Skin epidermis (tissue), 12 donors: ENCODE data around the gene BTBD19.
"Not testable (repeated sequence)": the region's sequence is repeated elsewhere in the genome, so short reads cannot be mapped to it uniquely, and the experiment has no call there.

ENCODE experiments used
- H3K27ac ChIP-seq, 21 experiments: fragments of 200-600 bp; sonication (generic) in 11 of 21; one replicate each; pipeline ENCODE4 v1.5.0; 2020; ENCODE audit warnings: mild to moderate bottlenecking in 3 of 21, inconsistent platforms in 2 of 21, moderate library complexity in 2 of 21
- H3K4me3 ChIP-seq, 7 experiments: fragments of 200-600 bp; sonication (generic) in 2 of 7; one replicate each; pipeline ENCODE4 v1.5.0; 2020; ENCODE audit warnings: inconsistent platforms in 2 of 7, mild to moderate bottlenecking in 2 of 7, moderate library complexity in 1 of 7

BTBD19 gene, protein sequence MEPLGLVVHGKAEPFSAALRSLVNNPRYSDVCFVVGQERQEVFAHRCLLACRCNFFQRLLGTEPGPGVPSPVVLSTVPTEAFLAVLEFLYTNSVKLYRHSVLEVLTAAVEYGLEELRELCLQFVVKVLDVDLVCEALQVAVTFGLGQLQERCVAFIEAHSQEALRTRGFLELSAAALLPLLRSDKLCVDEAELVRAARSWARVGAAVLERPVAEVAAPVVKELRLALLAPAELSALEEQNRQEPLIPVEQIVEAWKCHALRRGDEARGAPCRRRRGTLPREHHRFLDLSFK

DNA sequence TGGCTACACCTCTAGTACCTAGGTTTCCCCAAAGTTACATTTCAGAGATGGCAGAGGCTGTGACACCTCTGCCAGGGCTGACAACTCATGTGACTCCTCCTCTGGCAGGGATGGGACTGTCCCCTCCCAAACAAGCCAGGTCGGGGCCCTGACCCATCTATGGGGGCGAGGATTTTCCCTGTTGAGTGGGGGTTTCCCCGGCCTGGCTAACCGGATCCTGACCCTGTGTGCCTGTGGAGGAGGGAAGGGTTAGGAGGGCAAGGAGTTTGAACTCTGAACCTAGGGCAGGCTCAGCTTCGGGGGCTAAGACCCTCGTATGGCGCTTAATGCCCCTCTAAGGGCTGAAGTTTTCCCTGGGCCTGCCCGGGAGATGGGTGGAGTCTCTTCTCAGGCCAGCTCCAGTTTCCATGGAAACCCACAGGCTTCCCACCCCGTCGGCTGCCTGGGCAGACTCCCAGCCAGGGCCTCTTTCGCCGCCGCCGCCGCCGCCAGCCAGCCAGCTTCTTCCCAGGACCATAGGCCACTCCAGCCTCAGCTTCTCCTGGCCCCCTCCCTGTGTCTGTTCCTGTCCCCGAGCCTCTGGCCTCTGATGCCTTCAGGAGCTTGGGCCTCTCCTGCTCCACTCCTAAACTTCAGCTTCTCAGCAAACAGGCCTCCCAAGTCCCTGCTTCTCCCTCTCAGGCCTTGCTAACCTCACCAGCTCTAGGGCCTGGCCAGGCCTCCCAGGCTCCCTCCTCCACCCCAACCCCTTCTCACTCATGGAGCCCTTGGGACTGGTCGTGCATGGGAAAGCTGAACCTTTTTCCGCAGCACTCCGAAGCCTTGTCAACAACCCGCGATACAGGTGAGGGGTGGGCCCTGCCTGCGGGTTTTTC, at the start of gene BTBD19:
Gene BTBD19 (plus strand): TSS at position 461 of the 875 bp plus-strand sequence. CDS start 298 bp downstream, at position 759.
- H3K27ac ChIP-seq: peak within 1 kb of the TSS; percentile 82 to 100 (median 97)
- H3K4me3 ChIP-seq: peak within 1 kb of the TSS in 6 of 7 experiments; percentile 0 to 15 (median 4)

- Histone ChIP-seq H3K4me3 (no peak overlapping the region), H3K27ac (no peak overlapping the region)
Observed at GRCh38 chr1:44759077-44759476, 49.2 kb upstream of the BTBD19 start.

DNA sequence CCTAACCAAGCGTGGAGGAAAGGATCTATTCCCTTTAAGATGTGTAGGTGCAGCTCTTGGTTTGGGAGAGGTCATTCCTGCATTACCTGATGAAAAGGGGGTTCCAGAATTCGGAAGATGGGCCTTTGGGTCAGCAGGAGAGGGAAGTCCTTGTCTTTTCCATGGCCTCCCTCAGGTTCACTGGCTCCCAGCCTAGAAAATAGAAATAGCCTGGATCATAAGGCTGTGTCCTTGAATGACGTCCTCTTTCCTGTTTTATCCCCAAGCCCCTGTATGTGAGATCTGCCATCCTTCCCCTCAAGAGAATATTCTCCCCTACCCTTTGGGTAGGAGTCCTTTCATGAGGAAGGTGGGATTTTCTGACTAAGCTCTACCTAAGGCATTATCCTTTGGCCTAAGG, 47.4 kb upstream of the BTBD19 start:
- Histone ChIP-seq H3K4me3 (no peak overlapping the region), H3K27ac (no peak overlapping the region)

DNA sequence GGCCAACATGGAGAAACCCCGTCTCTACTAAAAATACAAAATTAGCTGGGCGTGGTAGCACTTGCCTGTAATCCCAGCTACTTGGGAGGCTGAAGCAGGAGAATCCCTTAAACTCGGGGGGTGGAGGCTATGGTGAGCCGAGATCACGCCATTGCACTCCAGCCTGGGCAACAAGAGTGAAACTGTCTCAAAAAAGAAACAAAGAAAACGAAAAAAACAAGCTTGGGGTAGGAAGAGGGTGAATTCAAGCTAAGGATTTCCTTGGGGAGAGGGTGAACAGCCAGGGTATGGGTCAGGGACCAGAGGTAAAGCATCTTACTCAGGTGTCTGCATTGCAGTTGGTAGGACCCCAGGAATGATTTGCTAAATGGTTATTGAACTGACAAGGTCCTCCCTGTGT, 41.9 kb upstream of the BTBD19 start:
- not testable (repeated sequence) for H3K4me3 ChIP-seq, H3K27ac ChIP-seq

GRCh38 chr1:44775078-44775929, 33.0 kb upstream of the BTBD19 start, which contains the start of gene RPS8:
TSS of gene RPS8 (plus strand) at chr1:44775540. CDS start at chr1:44775597, 57 bp downstream.
- Histone ChIP-seq H3K4me3 (peak within 1 kb of the TSS; percentile 68 to 89 (median 81)), H3K27ac (peak within 1 kb of the TSS; percentile 87 to 98 (median 95))

DNA sequence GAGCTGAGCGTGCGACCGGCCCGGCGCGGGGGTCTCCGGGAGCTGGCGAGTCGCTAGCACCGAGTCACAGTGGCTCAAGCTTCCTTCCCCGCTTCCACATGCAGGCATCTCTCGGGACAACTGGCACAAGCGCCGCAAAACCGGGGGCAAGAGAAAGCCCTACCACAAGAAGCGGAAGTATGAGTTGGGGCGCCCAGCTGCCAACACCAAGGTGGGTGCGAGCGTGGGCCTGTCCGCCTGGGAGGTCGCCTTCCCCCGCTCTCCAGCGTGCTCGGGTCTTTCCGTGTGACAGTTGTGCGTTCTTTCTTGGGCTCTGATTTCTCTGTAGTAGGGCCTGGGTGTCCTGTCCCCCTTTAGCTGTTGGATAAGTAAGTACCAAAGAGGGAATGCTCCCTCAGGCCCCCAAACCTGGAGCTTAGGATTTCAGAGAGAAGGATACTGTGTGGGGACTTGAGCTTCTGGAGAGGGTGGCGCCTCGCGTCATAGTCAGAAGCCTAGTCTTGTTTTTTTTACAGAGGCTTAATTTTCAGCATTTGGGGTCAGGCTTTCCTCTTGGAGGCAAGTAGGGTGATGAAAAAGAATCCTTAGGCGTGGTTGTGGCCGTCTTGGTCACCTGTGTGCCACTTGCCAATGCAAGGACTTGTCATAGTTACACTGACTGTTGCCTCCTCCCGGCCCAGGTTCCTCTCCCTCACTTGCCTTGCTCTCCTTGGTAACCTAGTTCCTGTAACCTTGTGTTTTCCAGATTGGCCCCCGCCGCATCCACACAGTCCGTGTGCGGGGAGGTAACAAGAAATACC, 32.2 kb upstream of the BTBD19 start:
- Histone ChIP-seq H3K4me3 (peak overlapping the region; percentile 68 to 89 (median 81)), H3K27ac (peak overlapping the region; percentile 87 to 98 (median 95))

GRCh38 chr1:44776730-44777068, 31.6 kb upstream of the BTBD19 start:
- Histone ChIP-seq H3K4me3 (peak overlapping the region; percentile 68 to 89 (median 81)), H3K27ac (peak overlapping the region; percentile 87 to 98 (median 95))

DNA sequence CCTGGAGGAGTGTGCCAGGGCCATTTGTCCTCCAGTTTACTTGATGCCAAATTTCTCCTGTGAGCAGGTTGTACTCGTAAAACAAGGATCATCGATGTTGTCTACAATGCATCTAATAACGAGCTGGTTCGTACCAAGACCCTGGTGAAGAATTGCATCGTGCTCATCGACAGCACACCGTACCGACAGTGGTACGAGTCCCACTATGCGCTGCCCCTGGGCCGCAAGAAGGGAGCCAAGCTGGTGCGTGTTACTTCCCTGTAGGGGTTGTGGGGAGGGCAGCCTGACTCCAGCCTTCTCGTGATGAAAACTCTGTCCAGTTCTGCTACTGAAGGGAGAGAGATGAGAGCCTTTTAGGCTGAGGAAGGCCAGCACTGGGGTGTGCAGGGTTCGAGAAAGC, 30.8 kb upstream of the BTBD19 start:
- H3K4me3 ChIP-seq: peak overlapping the region in 3 of 7 experiments; percentile 8 to 87 (median 73)
- peak overlapping the region in 4 of 21 experiments; percentile 14 to 98 (median 94) for H3K27ac ChIP-seq

DNA sequence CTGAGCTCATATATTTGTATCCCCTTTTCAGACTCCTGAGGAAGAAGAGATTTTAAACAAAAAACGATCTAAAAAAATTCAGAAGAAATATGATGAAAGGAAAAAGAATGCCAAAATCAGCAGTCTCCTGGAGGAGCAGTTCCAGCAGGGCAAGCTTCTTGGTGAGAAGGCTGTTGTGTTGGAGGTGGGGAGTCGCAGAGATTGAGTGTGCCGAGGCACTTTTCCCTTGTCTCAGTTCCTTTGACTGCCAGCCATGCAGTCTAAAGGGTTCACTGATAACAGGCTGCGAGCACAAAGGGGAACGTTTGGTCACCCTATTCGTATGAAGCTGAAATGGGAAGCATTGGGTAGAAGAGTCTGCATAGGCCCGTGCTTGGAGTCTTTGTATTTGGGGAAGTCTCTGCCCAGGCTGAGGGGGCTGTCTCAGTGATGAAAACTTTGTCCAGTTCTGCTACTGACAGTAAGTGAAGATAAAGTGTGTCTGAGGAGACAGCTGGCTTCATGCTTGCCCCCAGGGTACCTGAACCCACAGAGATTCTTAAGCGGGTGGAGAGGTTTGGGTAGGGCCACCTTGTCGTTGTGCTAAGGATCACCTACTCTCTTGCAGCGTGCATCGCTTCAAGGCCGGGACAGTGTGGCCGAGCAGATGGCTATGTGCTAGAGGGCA, 30.2 kb upstream of the BTBD19 start:
- Histone ChIP-seq H3K27ac (peak overlapping the region in 2 of 21 experiments; percentile 14 to 92), H3K4me3 (no peak overlapping the region)

GRCh38 chr1:44778705-44779576, 29.4 kb upstream of the BTBD19 start:
- Histone ChIP-seq H3K4me3 (no peak overlapping the region), H3K27ac (no peak overlapping the region)

DNA sequence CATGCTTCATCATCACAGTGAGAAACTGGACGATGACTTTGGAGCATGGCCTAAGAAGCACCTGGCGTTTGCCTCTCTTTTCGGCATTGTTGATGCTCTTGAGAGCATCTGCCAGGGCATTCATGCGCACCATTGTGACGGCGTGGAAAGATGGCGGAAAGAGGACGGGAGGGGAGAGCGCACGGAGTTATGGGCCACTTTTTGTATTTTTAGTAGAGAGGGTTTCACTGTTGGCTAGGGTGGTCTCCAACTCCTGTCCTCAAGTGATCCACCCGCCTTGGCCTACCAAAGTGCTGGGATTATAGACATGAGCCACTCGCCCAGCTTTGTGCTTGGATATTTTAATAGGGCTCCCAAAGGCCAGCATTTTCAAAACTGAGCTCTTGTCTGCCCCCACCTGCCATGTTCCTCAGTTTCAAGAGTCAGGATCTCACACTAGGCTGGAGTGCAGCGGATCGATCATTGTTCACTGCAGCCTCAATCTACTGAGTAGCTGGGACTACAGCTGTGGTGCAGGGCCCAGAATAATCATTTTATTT, 27.7 kb upstream of the BTBD19 start:
- no peak overlapping the region for H3K4me3 ChIP-seq
- H3K27ac ChIP-seq: no peak overlapping the region

DNA sequence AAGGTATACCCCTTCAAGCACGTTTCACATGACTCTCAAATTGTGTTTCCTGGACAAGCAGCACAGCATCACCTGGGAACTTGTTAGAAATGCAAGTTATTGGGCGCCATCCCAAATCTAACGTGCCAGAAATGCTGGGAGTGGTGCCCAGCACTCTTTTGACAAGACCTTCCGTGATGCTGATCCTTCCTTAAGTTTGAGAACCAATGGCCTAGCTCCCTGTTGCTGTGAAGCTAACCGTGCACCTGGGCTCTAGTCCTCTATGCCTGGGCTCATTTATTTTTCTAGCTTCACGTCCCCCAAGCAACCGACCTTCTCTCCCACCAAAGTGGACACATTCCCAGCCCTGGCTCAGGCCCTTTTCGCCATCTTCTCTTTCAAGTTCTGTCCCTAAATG, 24.6 kb upstream of the BTBD19 start:
- Histone ChIP-seq H3K27ac (peak overlapping the region in 17 of 21 experiments; percentile 22 to 81 (median 57)), H3K4me3 (peak overlapping the region in 6 of 7 experiments; percentile 27 to 48 (median 39))

- peak overlapping the region; percentile 27 to 48 (median 39) for H3K4me3 ChIP-seq
- peak overlapping the region in 17 of 21 experiments; percentile 22 to 81 (median 57) for H3K27ac ChIP-seq
Observed at GRCh38 chr1:44784094-44785028, 24.0 kb upstream of the BTBD19 start.

DNA sequence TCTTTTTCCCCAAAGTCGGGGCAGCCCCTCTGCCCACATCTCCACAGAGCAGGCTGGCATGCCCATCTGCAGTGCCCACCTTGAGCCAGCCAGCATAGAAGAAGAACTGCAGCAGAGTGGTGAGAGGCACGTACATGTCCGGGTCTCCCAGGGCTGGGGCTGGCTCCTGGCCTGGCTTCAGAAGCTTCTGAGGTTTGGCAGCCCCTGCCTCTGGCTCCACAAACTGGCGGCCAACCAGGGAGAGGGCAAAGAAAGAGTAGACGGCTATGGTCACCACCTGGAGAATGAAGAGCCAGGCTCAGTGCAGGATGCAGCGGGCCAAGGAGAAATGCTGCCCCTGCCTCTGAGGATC, 23.3 kb upstream of the BTBD19 start:
- Histone ChIP-seq H3K27ac (peak overlapping the region in 1 of 21 experiments; percentile 51), H3K4me3 (no peak overlapping the region)

GRCh38 chr1:44785501-44786137, 22.7 kb upstream of the BTBD19 start:
- Histone ChIP-seq H3K4me3 (peak overlapping the region in 4 of 7 experiments; percentile 28 to 42 (median 36)), H3K27ac (peak overlapping the region in 7 of 21 experiments; percentile 2 to 78 (median 18))
